GM12801 (cell line): ENCODE results near the gene PCYT2.

Experiments used
- TF ChIP-seq, protein P1 (sequence below): IDR thresholded peaks from one replicate; pipeline ENCODE4 v1.5.1; 2011; ENCODE audit warnings: control low read depth; ENCODE audit not compliant: insufficient read length; ENCODE audit errors: extremely low read depth

PCYT2 gene

DNA sequence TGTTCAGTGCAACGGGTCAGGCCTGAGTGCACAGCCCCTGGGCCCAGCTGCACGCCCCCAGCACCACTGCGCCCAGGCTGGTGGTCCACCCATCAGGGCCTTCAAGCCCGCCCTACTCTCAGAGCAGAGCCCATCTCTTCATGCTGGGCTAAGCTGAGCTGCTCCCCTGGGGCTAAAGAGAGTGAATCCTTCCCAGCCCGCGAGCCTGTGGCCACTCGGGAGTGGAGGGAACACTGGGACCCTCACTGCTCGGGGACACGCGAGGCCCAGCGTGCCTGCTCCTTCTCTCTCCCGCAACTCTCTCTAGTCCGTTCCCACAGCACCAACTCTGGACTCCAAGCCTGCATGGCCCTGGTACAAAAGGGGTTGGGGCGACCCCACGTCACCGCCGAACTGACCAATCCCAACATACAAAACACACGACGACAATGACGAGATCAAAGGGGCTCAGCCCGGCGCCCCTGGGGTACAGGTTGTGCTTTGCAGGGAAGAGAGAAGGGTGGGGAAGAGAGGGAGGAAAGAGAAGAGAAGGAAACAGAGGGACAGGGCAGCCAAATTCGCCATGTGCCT, 10.9 kb upstream of the PCYT2 start:
- TF ChIP-seq, protein P1, sequence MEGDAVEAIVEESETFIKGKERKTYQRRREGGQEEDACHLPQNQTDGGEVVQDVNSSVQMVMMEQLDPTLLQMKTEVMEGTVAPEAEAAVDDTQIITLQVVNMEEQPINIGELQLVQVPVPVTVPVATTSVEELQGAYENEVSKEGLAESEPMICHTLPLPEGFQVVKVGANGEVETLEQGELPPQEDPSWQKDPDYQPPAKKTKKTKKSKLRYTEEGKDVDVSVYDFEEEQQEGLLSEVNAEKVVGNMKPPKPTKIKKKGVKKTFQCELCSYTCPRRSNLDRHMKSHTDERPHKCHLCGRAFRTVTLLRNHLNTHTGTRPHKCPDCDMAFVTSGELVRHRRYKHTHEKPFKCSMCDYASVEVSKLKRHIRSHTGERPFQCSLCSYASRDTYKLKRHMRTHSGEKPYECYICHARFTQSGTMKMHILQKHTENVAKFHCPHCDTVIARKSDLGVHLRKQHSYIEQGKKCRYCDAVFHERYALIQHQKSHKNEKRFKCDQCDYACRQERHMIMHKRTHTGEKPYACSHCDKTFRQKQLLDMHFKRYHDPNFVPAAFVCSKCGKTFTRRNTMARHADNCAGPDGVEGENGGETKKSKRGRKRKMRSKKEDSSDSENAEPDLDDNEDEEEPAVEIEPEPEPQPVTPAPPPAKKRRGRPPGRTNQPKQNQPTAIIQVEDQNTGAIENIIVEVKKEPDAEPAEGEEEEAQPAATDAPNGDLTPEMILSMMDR: no peak

DNA sequence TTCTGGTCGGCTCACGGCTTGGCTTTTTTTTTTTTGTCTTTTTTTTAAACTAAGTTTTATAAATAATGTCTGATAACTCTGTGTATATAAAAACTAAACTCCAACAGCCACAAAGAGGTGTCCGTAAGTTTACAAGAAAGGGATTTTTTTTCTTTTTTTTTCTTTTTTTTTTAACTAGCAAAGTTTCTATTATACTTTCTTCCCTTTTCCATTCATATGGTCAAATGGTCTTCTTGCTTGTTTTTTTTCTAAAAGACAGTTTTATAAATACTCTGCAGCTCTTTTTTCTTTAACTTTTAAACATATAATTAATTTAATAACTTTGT, 10.3 kb upstream of the PCYT2 start:
- TF ChIP-seq, protein P1: no peak

DNA sequence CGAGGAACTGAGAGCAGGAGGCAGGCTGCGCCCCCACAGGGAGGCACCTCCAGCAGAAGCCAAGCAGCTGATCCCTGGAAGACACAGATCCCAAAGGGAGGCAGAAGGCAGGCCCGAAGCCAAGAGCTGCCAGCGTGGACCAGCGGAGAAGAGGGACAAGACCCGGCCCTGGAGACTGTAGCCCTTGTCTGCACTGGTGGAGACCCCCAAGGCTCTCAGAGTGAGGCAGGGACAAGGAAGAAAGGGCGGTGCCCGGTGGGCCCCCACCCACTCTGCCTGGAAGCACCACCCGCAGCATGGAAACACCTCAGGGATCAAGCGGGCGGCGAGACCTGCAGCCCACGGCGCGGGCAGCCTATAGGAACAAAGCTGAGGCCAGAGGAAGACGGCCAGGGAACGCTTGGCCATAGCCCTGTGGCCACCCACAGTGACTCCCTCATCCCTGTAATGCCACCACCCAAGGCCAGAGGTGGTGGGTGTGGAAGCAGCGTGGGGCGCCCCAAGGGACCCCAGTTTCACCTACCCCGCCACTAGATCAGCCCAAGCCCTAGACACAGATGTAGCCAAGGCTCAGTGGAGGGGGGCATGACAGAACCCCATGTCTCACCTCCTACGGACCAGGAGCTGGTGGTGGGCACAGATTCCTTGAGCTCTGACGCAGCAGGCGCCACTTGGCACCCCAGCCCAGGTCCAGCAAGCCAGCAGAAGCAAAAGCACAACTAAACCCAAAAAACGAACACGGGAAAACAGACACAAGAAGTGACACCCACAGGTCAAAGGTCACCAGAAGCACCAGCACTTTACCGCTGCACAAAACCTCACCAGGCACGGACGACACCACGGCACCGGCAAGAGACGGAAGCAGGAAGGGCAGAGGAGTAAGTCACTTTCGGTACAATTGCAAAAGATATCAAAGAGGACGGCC, 9.7 kb upstream of the PCYT2 start:
- TF ChIP-seq, protein P1: no peak

DNA sequence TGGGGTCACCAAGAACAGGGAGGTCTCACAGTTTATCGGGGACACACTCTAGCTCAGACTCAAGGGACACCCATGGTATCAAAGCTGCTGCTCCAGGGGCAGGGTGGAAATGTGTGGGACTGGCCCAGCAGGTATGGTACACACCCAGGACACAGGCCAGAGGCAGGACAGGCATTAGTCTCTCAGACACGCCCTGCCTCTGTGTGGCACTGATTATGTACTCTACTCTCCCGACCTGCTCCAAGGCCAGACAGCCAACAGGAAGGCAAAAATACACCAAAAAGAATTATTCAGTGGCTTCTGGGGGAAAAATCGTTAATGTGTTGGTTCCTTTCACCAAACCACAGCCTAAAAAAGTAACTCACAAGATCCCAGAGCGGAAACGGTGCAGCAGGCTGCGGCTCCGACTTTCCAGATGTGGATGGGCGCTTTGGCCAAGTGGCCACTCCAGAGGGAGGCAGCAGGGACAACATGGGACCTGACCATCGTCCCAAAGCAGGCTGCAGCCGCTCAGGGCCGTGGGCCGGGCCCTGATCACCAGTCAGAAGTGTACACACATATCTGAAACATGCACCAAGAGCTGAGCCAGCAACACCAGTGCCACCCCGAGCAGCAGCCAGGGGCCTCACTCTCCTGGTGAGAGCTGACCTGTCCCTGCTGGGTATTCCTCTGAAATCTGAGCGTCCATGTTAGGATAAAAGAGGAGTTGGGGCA, 7.8 kb upstream of the PCYT2 start:
- TF ChIP-seq, protein P1: no peak

DNA sequence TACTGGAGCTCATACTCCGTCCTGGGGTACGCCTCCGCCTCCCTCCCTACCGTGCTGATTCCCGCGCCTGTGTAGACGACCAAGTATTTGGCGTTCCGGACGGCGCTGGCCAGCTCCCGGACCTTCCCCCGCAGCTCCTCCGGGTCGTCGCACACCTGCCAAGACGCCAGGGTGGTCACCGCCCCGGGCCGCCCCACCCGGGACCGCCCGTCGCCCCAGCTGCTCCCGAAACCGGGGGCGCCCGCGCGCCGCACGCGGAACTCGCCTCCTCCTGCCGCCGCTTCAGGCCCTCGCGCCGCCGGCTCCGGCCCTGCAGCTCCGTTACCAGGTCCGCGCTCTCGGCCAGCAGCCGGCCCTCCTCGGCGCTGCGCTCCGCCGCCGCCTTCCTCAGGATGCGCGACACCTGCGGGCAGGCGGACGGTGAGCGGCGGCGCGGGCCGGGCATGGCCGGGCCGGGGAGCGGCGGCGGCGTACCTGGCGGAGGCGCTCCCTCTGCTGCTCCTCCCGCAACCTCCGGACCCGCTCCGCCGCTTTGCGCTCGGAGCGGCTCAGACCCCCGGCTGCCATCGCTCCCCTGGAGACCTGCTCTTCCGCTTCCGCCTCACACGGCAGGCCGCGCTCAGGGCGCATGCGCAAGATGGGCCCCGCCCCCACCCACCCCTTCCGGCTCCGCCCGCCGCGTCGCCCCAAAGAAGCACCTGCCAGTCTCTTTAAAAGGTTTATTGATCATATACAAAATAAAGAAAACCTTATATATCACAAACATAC, 6.5 kb upstream of the PCYT2 start, which contains the start of gene SIRT7:
TSS of gene SIRT7 (minus strand) at position 612 of the 768 bp plus-strand sequence. CDS start at position 567, 45 bp downstream.
- TF ChIP-seq, protein P1: no peak

DNA sequence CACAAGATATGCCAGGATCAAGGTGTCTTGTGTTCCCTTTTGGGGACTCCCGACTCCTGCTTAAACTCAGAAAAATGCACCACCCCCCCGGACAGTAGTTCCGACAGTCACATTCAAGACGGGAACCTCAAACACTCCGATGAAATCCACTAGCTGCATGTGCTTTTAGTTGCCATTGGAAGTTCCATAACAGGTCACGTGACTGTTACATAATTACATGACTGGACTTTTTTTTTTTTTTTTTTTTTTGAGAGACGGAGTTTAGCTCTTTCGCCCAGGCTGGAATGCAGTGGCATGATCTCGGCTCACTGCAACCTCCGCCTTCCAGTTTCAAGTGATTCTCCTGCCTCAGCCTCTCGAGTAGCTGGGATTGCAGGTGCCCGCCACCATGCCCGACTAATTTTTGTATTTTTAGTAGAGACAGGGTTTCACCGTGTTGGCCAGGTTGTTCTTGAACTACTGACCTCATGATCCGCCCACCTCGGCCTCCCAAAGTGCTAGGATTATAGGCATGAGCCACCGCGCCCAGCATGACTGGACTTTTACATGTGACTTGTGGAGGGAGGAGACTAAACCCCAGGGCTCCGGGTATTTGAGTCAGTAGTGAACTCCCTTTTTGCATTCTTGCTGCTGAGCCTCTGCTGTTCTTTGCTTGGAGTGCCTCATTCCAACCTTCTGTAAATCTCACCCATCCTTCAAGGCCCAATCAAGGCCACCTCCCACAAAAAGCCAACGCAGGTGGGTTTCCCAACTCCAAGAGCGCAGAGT, 5.2 kb upstream of the PCYT2 start:
- TF ChIP-seq, protein P1: no peak
